HCT116 (cell line): ENCODE data around the gene TUBB4B. TPM values are rescaled to one million over a fixed set of nuclear protein-coding genes. Genes with fewer than 3 reads are reported as not detected.

Experiments
- ATAC-seq: fragments of 200-7000 bp; cut with Tn5 transposase; 2 replicates; pipeline ENCODE4 v1.9.1; 2020; ENCODE audit warnings: mild to moderate bottlenecking, moderate library complexity
- BruUV-seq: library from RNA; stranded (reverse); fragments of 400-500 nt; replicated peaks from 2 replicates; lab custom pipeline; 2021; lab: Mats Ljungman, UMichigan
- CTCF ChIA-PET: fragments of 300-600 bp; sonication (Branson Sonifier 250); formaldehyde crosslinking; loops from one replicate; lab custom pipeline; 2021; ENCODE audit warnings: antibody characterized with exemption; lab: Charles Lee
- POLR2A ChIA-PET: fragments of 300-600, 350-600 bp; sonication (Branson Sonifier 250); formaldehyde crosslinking; loops from one replicate; lab custom pipeline; 2021; ENCODE audit warnings: antibody characterized with exemption; lab: Charles Lee
- RAD21 ChIA-PET, 2 experiments: fragments of 300-600 bp; sonication (Branson Sonifier 250); formaldehyde crosslinking; loops; one replicate each; lab custom pipeline; 2023; ENCODE audit warnings: low total read pairs in 2 of 2; ENCODE audit not compliant: uncharacterized antibody in 2 of 2, unreplicated experiment in 2 of 2, low non-redundant PET in 1 of 2; lab: Charles Lee
- DNase-seq: peaks from one replicate; pipeline ENCODE4 v3.0.0-alpha.2; 2010; ENCODE audit warnings: low read depth, low spot score
- H2AFZ ChIP-seq: fragments of 200-600 bp; shearing (Covaris generic), sonication (generic); 2 replicates; pipeline ENCODE4 v1.6.1; 2017; ENCODE audit warnings: low read depth, mixed run types, mixed read lengths, antibody characterized with exemption, low read length; ENCODE audit not compliant: poor library complexity, severe bottlenecking
- H3K27ac ChIP-seq: 2 replicates; pipeline ENCODE4 v1.5.1; 2012; ENCODE audit warnings: low read depth, low read length
- H3K27me3 ChIP-seq: fragments of 200-600 bp; sonication (generic); 2 replicates; pipeline ENCODE4 v1.6.1; 2016; ENCODE audit warnings: mixed run types, low read length, mixed read lengths; ENCODE audit not compliant: insufficient read depth
- H3K36me3 ChIP-seq, 2 experiments: fragments of 200-500 bp in 1 of 2; fragments of 200-600 bp in 1 of 2; sonication (Bioruptor generic) in 1 of 2; sonication (generic) in 1 of 2; 2 replicates each; pipeline versions ENCODE4 v1.5.1 to v1.6.1; 2014 to 2016; ENCODE audit warnings: low read length in 2 of 2, inconsistent platforms in 1 of 2, mixed read lengths in 1 of 2, mixed run types in 1 of 2; ENCODE audit not compliant: insufficient read depth in 2 of 2, control insufficient read depth in 1 of 2
- H3K4me1 ChIP-seq, 2 experiments: fragments of 200-600 bp in 1 of 2; sonication (generic) in 1 of 2; 2 replicates each; pipeline versions ENCODE4 v1.5.1 to v1.6.1; 2012 to 2017; ENCODE audit warnings: low read length in 2 of 2, inconsistent platforms in 1 of 2, mild to moderate bottlenecking in 1 of 2, mixed read lengths in 1 of 2, mixed run types in 1 of 2, moderate library complexity in 1 of 2; ENCODE audit not compliant: insufficient read depth in 2 of 2, control insufficient read depth in 1 of 2
- H3K4me2 ChIP-seq: fragments of 200-600 bp; sonication (generic); 2 replicates; pipeline ENCODE4 v1.6.1; 2017; ENCODE audit warnings: mixed run types, low read length, mixed read lengths
- H3K4me3 ChIP-seq, 2 experiments: fragments of 200-600 bp in 1 of 2; sonication (generic) in 1 of 2; replicated peaks in 1 of 2; 2 replicates each; pipeline ENCODE4 v1.5.1; 2011 to 2016; ENCODE audit warnings: low read length in 2 of 2, control low read depth in 1 of 2, low read depth in 1 of 2, mild to moderate bottlenecking in 1 of 2, mixed read lengths in 1 of 2, mixed run types in 1 of 2
- H3K79me2 ChIP-seq: fragments of 200-600 bp; sonication (generic); 2 replicates; pipeline ENCODE4 v1.6.1; 2017; ENCODE audit warnings: mild to moderate bottlenecking, mixed run types, low read length, moderate library complexity, mixed read lengths; ENCODE audit not compliant: insufficient read depth
- H3K9ac ChIP-seq: fragments of 200-600 bp; sonication (generic); 2 replicates; pipeline ENCODE4 v1.6.1; 2016; ENCODE audit warnings: low read length, mixed read lengths
- H3K9me2 ChIP-seq: fragments of 200-600 bp; sonication (generic), shearing (Covaris generic); 2 replicates; pipeline ENCODE4 v1.6.1; 2017; ENCODE audit warnings: mixed run types, mild to moderate bottlenecking, moderate library complexity; ENCODE audit not compliant: insufficient read depth
- H3K9me3 ChIP-seq, 2 experiments: fragments of 200-500 bp in 1 of 2; fragments of 200-600 bp in 1 of 2; sonication (Bioruptor generic) in 1 of 2; sonication (generic) in 1 of 2; 2 replicates each; pipeline ENCODE4 v1.6.1; 2014 to 2017; ENCODE audit warnings: low read length in 2 of 2, mixed read lengths in 2 of 2, inconsistent platforms in 1 of 2, low read depth in 1 of 2, mild to moderate bottlenecking in 1 of 2, mixed run types in 1 of 2, moderate library complexity in 1 of 2; ENCODE audit not compliant: control insufficient read depth in 1 of 2, insufficient read depth in 1 of 2
- H4K20me1 ChIP-seq: fragments of 200-600 bp; sonication (generic), shearing (Covaris generic); 2 replicates; pipeline ENCODE4 v1.6.1; 2017; ENCODE audit warnings: mixed run types, mild to moderate bottlenecking, moderate library complexity; ENCODE audit not compliant: insufficient read depth
- CEBPB ChIP-seq: IDR thresholded peaks from 2 replicates; pipeline ENCODE4 v1.6.1; 2012; ENCODE audit warnings: low read depth
- EGR1 ChIP-seq: IDR thresholded peaks from 2 replicates; pipeline ENCODE4 v1.6.1; 2012; ENCODE audit warnings: low read depth
- EZH2phosphoT487 ChIP-seq: fragments of 200-600 bp; IDR thresholded peaks from 2 replicates; pipeline ENCODE4 v1.6.1; 2018; ENCODE audit warnings: antibody characterized with exemption, borderline replicate concordance
- REST ChIP-seq: IDR thresholded peaks from 2 replicates; pipeline ENCODE4 v1.6.1; 2012; ENCODE audit warnings: low read depth
- ZFX ChIP-seq: fragments of 450-650 bp; IDR thresholded peaks from 2 replicates; pipeline ENCODE4 v1.6.1; 2017
- ZNF274 ChIP-seq: fragments of 200-500 bp; sonication (Bioruptor generic); IDR thresholded peaks from 2 replicates; pipeline ENCODE4 v1.6.1; 2014; ENCODE audit warnings: mild to moderate bottlenecking, low read depth, low read length, inconsistent platforms
- intact Hi-C: fragments of 100-400 bp; cut with micrococcal nuclease; formaldehyde crosslinking; loops from 2 replicates; pipeline ENCODE4 v1.10.0; 2022
- total RNA-seq: library from RNA; stranded (reverse); gene quantifications from one replicate; pipeline ENCODE4 v1.2.1, GENCODE V29; 2021; ENCODE audit not compliant: unreplicated experiment

Gene TUBB4B
- total RNA-seq, 1 experiment from 2014 or later: 502 TPM

- CTCF ChIA-PET: interaction anchor here (0.6 to 4.7 kb wide), 18 partner anchors 9 to 199 kb away, joined by 3 to 43 read pairs (median 6); partner anchors contain the start of genes ANAPC2, LRRC26, SAPCD2 and SSNA1
- no peaks in the 10 kb centered on the region for H3K79me2 ChIP-seq
- H2AFZ ChIP-seq: no peak overlapping the region
- TF ChIP-seq ZNF274 (no peak), EGR1 (no peak), REST (no peak), EZH2phosphoT487 (no peak), CEBPB (no peak), ZFX (no peak)
- H3K9me2 ChIP-seq: no peaks in the 10 kb centered on the region
- H3K4me2 ChIP-seq: peak overlapping the region; percentile 99
- H3K27me3 ChIP-seq: no peaks in the 10 kb centered on the region
- DNase-seq (no peak), ATAC-seq (no peak)
- no peaks in the 10 kb centered on the region for H4K20me1 ChIP-seq
- BruUV-seq: no TSS peak
- POLR2A ChIA-PET: interaction anchor here (0.9 to 2.5 kb wide), 7 partner anchors 9 to 98 kb away, joined by 3 to 16 read pairs (median 3); partner anchors contain the start of genes ANAPC2, SSNA1, TPRN and TUBB4B
- H3K4me3 ChIP-seq: peak overlapping the region in 1 of 2 experiments; percentile 48; a peak in 3 of 4 replicates
- H3K27ac ChIP-seq: peak overlapping the region; percentile 88
- H3K4me1 ChIP-seq: peaks cover 44 to 61% of the 10 kb centered on the region in 2 experiments
- RAD21 ChIA-PET: interaction anchor here (0.6 to 1.9 kb wide), 8 partner anchors 14 to 181 kb away, joined by 3 to 9 read pairs (median 4); partner anchors contain the start of genes ANAPC2 (in 2 of the 2) and SSNA1 (in 2 of the 2)
- H3K36me3 ChIP-seq: no peaks in the 10 kb centered on the region
- intact Hi-C loops: loop anchor here (1.0 to 10.0 kb wide), 4 partner anchors 41 to 443 kb away; partner anchors contain the start of genes ANAPC2, NPDC1 and SSNA1
- peak overlapping the region; percentile 97; the same call in 1 of the 2 replicates for H3K9ac ChIP-seq
- H3K9me3 ChIP-seq: no peaks in the 10 kb centered on the region
Measured at GRCh38 chr9:137227853-137228505, 13.1 kb upstream of the TUBB4B start.
